Measurements from ENCODE around the gene DNAJB8.

- TF ChIP-seq CTCF (conservative IDR thresholded peaks at IDR 0.05; ENCODE audit: low read depth, low read length) (no peak), EZH2 (IDR thresholded peaks at IDR 0.05; ENCODE audit: borderline replicate concordance, low read depth, low read length, poor library complexity, severe bottlenecking) (no peak)
Observed at GRCh38 chr3:128486205-128486628, 19.5 kb upstream of the DNAJB8 start.

All from A673 (cell line).